Lung microvascular endothelial cell (primary cell): ENCODE measurements around the gene C4BPB. TPM values are rescaled to one million over a fixed set of nuclear protein-coding genes. Genes with fewer than 3 reads are reported as not detected.

Experiments
- DNase-seq, 2 donors: peaks; one replicate each; pipeline versions ENCODE4 v3.0.0 to v3.0.0-alpha.2; 2010; ENCODE audit warnings: low read depth in 2 of 2
- total RNA-seq: library from RNA; depleted of rRNA; stranded (reverse); fragments of >200 nt; gene quantifications from 2 replicates; pipeline ENCODE4 v1.2.1, GENCODE V29; 2014

The C4BPB gene
- total RNA-seq, 1 donor from 2014 or later = not detected

DNA sequence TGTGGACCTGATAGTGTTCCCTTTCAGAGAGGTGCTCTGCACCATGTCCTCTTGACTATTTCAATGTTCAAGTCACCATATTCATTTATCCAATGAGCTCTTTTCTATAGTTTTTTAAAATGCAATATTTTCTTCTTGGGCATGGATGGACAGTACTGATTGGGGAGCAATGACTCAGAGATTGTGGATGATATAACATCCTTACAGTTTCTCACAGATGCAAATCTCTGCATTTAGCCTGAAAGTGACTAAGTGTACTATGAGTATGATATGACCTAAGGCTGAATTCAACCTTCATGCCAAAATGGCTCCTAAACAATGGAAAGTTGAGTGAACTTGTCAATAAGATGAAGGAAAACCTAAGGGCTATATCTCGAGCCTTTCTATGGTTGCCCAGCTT lies 51.9 kb downstream of the C4BPB start:
- DNase-seq = peak in 1 of 2 donors; percentile 3

DNA sequence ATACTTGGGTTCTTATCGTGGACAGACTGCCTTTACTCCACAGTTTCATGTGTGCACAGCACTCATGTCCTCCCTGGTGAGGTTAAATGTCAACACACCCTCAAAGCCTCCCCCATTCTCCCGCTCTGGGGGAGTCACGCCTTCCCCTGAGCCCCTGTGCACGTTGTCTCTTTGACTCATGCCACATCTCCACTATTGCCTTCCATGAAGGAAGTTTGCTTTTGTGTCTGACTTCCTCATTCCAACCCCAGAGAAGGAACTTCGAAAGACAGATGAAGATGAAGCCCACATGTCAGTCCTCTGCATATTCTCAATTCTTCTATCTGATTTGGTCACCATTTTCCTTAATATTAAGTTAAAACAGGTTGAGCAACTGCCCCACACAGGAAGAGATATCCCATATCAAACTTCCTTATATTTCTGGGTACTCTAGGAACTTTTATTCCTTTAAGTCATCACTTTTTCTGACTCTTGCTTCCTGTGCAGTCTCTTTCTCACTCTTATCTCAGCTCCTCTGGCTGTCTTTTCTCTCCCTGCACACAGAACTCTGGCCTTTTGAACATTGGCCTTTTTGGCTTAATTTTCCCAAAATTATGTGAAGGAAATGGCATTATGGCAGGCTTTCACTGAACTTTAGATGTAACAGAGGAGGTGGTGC lies 56.9 kb downstream of the C4BPB start:
- no peak for DNase-seq

Other genes starting within 250 kb of the C4BPB start
- not detected in 2 replicates for gene IL20, start 223.2 kb upstream of the C4BPB start, total RNA-seq
- gene IL24, start 191.4 kb upstream of the C4BPB start, total RNA-seq = not detected in 2 replicates
- gene FCMR, start 166.9 kb upstream of the C4BPB start, total RNA-seq = not detected in 2 replicates
- gene PIGR, start 142.4 kb upstream of the C4BPB start, total RNA-seq = not detected in 2 replicates
- not detected in 2 replicates for gene FCAMR, start 118.4 kb upstream of the C4BPB start, total RNA-seq
- not detected in 2 replicates for gene C1orf116, start 56.1 kb upstream of the C4BPB start, total RNA-seq
- gene YOD1, start 37.7 kb upstream of the C4BPB start, total RNA-seq = 3.9 and 5.8 TPM in 2 replicates
- gene PFKFB2, start 35.6 kb upstream of the C4BPB start, total RNA-seq = 0.87 and 0.99 TPM in 2 replicates
- not detected in 2 replicates for gene C4BPA, start 15.4 kb downstream of the C4BPB start, total RNA-seq
- 62.5 and 105 TPM in 2 replicates for gene CD55, start 232.8 kb downstream of the C4BPB start, total RNA-seq